NCI-H1694 (cell line): ENCODE results near the gene RNU6-9.

Experiments used
- DNase-seq: peaks from one replicate; lab custom pipeline; 2025; lab: John Stamatoyannopoulos, UW

Gene RNU6-9

GRCh38 chr19:936175-936546, 42.9 kb downstream of the RNU6-9 start:
- DNase-seq, result no peak

GRCh38 chr19:937259-937694, 44.0 kb downstream of the RNU6-9 start:
- no peak for DNase-seq

- no peak for DNase-seq
Measured at GRCh38 chr19:938233-938923, 45.1 kb downstream of the RNU6-9 start.

GRCh38 chr19:939439-939838, 46.2 kb downstream of the RNU6-9 start:
- no peak for DNase-seq

- DNase-seq, result no peak
Measured at GRCh38 chr19:939922-940321, 46.6 kb downstream of the RNU6-9 start.

GRCh38 chr19:940591-941291, 47.5 kb downstream of the RNU6-9 start:
- DNase-seq, result no peak

- no peak for DNase-seq
Measured at GRCh38 chr19:941292-942132, 48.2 kb downstream of the RNU6-9 start.

GRCh38 chr19:942133-942645, 48.9 kb downstream of the RNU6-9 start:
- no peak for DNase-seq
